ENCODE measurements around the gene HCFC1R1.

Gene HCFC1R1

GRCh38 chr16:2975161-2975795 lies 48.5 kb downstream of the HCFC1R1 start:
- Histone ChIP-seq H3K9me3 (ENCODE audit: control insufficient read depth in 1 of 2, low read length in 2 of 2) (no peaks in the 10 kb centered on the region), H3K4me3 (ENCODE audit: low read depth in 1 of 2, low read length in 2 of 2) (no peak overlapping the region), H3K27ac (ENCODE audit: low read length) (no peak overlapping the region), H3K27me3 (ENCODE audit: low read depth, low read length) (peaks cover 5% of the 10 kb centered on the region), H3K4me1 (ENCODE audit: control insufficient read depth in 1 of 2, insufficient read depth in 2 of 2, low read length in 2 of 2) (peaks cover 2 to 8% of the 10 kb centered on the region in 2 donors), H3K36me3 (ENCODE audit: control insufficient read depth in 1 of 2, insufficient read depth in 2 of 2, low read length in 2 of 2) (no peaks in the 10 kb centered on the region)

- no peak overlapping the region for H3K4me3 ChIP-seq (ENCODE audit: low read depth in 1 of 2, low read length in 2 of 2)
- H3K27ac ChIP-seq (ENCODE audit: low read length): no peak overlapping the region
- H3K36me3 ChIP-seq (ENCODE audit: control insufficient read depth in 1 of 2, insufficient read depth in 2 of 2, low read length in 2 of 2): no peaks in the 10 kb centered on the region
- H3K9me3 ChIP-seq (ENCODE audit: control insufficient read depth in 1 of 2, low read length in 2 of 2): no peaks in the 10 kb centered on the region
- H3K4me1 ChIP-seq (ENCODE audit: control insufficient read depth in 1 of 2, insufficient read depth in 2 of 2, low read length in 2 of 2): peaks cover 3 to 8% of the 10 kb centered on the region in 2 donors
- H3K27me3 ChIP-seq (ENCODE audit: low read depth, low read length): peaks cover 1% of the 10 kb centered on the region
Measured at GRCh38 chr16:2974319-2975056, 49.3 kb downstream of the HCFC1R1 start.

- no peaks in the 10 kb centered on the region for H3K36me3 ChIP-seq (ENCODE audit: control insufficient read depth in 1 of 2, insufficient read depth in 2 of 2, low read length in 2 of 2)
- no peak overlapping the region for H3K4me3 ChIP-seq (ENCODE audit: low read depth in 1 of 2, low read length in 2 of 2)
- no peaks in the 10 kb centered on the region for H3K9me3 ChIP-seq (ENCODE audit: control insufficient read depth in 1 of 2, low read length in 2 of 2)
- peaks cover 3 to 10% of the 10 kb centered on the region in 2 donors for H3K4me1 ChIP-seq (ENCODE audit: control insufficient read depth in 1 of 2, insufficient read depth in 2 of 2, low read length in 2 of 2)
- H3K27ac ChIP-seq (ENCODE audit: low read length): no peak overlapping the region
- no peaks in the 10 kb centered on the region for H3K27me3 ChIP-seq (ENCODE audit: low read depth, low read length)
Measured at GRCh38 chr16:2973605-2974318, 50.0 kb downstream of the HCFC1R1 start.

GRCh38 chr16:2973093-2973492 lies 50.6 kb downstream of the HCFC1R1 start:
- Histone ChIP-seq H3K9me3 (ENCODE audit: control insufficient read depth in 1 of 2, low read length in 2 of 2) (no peaks in the 10 kb centered on the region), H3K4me1 (ENCODE audit: control insufficient read depth in 1 of 2, insufficient read depth in 2 of 2, low read length in 2 of 2) (peaks cover 3 to 17% of the 10 kb centered on the region in 2 donors), H3K27me3 (ENCODE audit: low read depth, low read length) (peaks cover 2% of the 10 kb centered on the region), H3K27ac (ENCODE audit: low read length) (no peak overlapping the region), H3K4me3 (ENCODE audit: low read depth in 1 of 2, low read length in 2 of 2) (no peak overlapping the region), H3K36me3 (ENCODE audit: control insufficient read depth in 1 of 2, insufficient read depth in 2 of 2, low read length in 2 of 2) (no peaks in the 10 kb centered on the region)

Data from muscle layer of duodenum (tissue), 2 donors.